ENCODE data around the gene FAM174B. TPM values are rescaled to one million over a fixed set of nuclear protein-coding genes. Genes with fewer than 3 reads are reported as not detected.

Gene FAM174B
- total and polyA plus RNA-seq, 10 of the 15 experiments (the other 5 are each of a cell fraction or from before 2014, with no cell fraction given) = 0.71 to 15.9 (median 4.2) TPM

GRCh38 chr15:92613841-92614240 is 41.7 kb downstream of the FAM174B start:
- POLR2A ChIA-PET = no interaction called here
- no peaks in the 10 kb centered on the region for H3K27me3 ChIP-seq (replicated peaks in 1 of 2; ENCODE audit: control insufficient read depth in 2 of 2, insufficient read depth in 2 of 2, low read length in 1 of 2)
- RAD21 ChIA-PET (ENCODE audit: unreplicated experiment) = no interaction called here
- H4K20me1 ChIP-seq (ENCODE audit: control insufficient read depth, insufficient read depth) = no peaks in the 10 kb centered on the region
- H3K4me1 ChIP-seq (ENCODE audit: control insufficient read depth, insufficient read depth, low read length) = no peaks in the 10 kb centered on the region
- in situ Hi-C loops (cut with MboI) = no loop called here
- no peak for DNase-seq (ENCODE audit: low read depth, low spot score)
- SMC1A ChIA-PET (ENCODE audit: uncharacterized antibody, unreplicated experiment) = interaction anchor here (2.6 to 3.0 kb wide), 2 partner anchors 69 to 101 kb away, joined by 10 to 21 read pairs; no protein-coding TSS in a partner anchor
- H3K4me2 ChIP-seq (ENCODE audit: control insufficient read depth, insufficient read depth) = no peak overlapping the region
- no TSS peak for BruUV-seq (replicated peaks)
- H2AFZ ChIP-seq (ENCODE audit: control insufficient read depth, low read depth, low read length) = no peak overlapping the region
- no peak overlapping the region for H3K27ac ChIP-seq (ENCODE audit: control insufficient read depth, insufficient read depth)
- peaks cover 2 to 5% of the 10 kb centered on the region in 2 experiments; a peak in 3 of 4 replicates for H3K36me3 ChIP-seq (ENCODE audit: control insufficient read depth in 2 of 2, insufficient read depth in 2 of 2, low read length in 1 of 2)
- no peak overlapping the region for H3K4me3 ChIP-seq
- no peak for TF ChIP-seq LARP7 (IDR thresholded peaks at IDR 0.05)
- TF ChIP-seq ZBED1 (IDR thresholded peaks at IDR 0.05; ENCODE audit: borderline replicate concordance) = no peak
- no peak for TF ChIP-seq DPF2 (IDR thresholded peaks at IDR 0.05)
- TF ChIP-seq, protein P1, sequence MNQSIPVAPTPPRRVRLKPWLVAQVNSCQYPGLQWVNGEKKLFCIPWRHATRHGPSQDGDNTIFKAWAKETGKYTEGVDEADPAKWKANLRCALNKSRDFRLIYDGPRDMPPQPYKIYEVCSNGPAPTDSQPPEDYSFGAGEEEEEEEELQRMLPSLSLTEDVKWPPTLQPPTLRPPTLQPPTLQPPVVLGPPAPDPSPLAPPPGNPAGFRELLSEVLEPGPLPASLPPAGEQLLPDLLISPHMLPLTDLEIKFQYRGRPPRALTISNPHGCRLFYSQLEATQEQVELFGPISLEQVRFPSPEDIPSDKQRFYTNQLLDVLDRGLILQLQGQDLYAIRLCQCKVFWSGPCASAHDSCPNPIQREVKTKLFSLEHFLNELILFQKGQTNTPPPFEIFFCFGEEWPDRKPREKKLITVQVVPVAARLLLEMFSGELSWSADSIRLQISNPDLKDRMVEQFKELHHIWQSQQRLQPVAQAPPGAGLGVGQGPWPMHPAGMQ (IDR thresholded peaks at IDR 0.05; ENCODE audit: borderline replicate concordance) = no peak
- ATAC-seq = no peak
- no peaks in the 10 kb centered on the region for H3K9me3 ChIP-seq (replicated peaks; ENCODE audit: control insufficient read depth, insufficient read depth, low read length)
- no peak for FAIRE-seq
- intact Hi-C loops (cut with micrococcal nuclease; ENCODE audit: unreplicated experiment) = no loop called here
- 42% methylated on average over 7 of the region's 7 CpGs for WGBS (ENCODE audit: insufficient coverage, insufficient replicate concordance, low lambda C conversion rate, missing lambda C conversion rate)
- H3K79me2 ChIP-seq (ENCODE audit: control insufficient read depth, insufficient read depth, low read length) = no peaks in the 10 kb centered on the region
- CTCF ChIA-PET = interaction anchor here (1.0 to 3.0 kb wide), 2 partner anchors 67 to 101 kb away, joined by 4 to 32 read pairs; no protein-coding TSS in a partner anchor
- H3K9ac ChIP-seq (ENCODE audit: control insufficient read depth, insufficient read depth, low read length) = no peak overlapping the region

- no TSS peak for BruUV-seq (replicated peaks)
- in situ Hi-C loops (cut with MboI) (no loop called here), intact Hi-C loops (cut with micrococcal nuclease; ENCODE audit: unreplicated experiment) (loop anchor here (1.0 kb wide), 1 partner anchor 101 kb away; no protein-coding TSS in a partner anchor)
- SMC1A ChIA-PET (ENCODE audit: uncharacterized antibody, unreplicated experiment) = interaction anchor here (0.8 to 3.0 kb wide), 11 partner anchors 17 to 319 kb away, joined by 3 to 21 read pairs (median 5); no protein-coding TSS in a partner anchor
- Histone ChIP-seq H2AFZ (ENCODE audit: control insufficient read depth, low read depth, low read length) (no peak overlapping the region), H3K9me3 (replicated peaks; ENCODE audit: control insufficient read depth, insufficient read depth, low read length) (no peaks in the 10 kb centered on the region), H3K36me3 (ENCODE audit: control insufficient read depth in 2 of 2, insufficient read depth in 2 of 2, low read length in 1 of 2) (peaks cover 0 to 5% of the 10 kb centered on the region in 2 experiments; a peak in 3 of 4 replicates), H3K4me1 (ENCODE audit: control insufficient read depth, insufficient read depth, low read length) (no peaks in the 10 kb centered on the region), H3K27ac (ENCODE audit: control insufficient read depth, insufficient read depth) (no peak overlapping the region), H3K4me2 (ENCODE audit: control insufficient read depth, insufficient read depth) (no peak overlapping the region), H3K9ac (ENCODE audit: control insufficient read depth, insufficient read depth, low read length) (no peak overlapping the region), H3K27me3 (replicated peaks in 1 of 2; ENCODE audit: control insufficient read depth in 2 of 2, insufficient read depth in 2 of 2, low read length in 1 of 2) (no peaks in the 10 kb centered on the region), H3K4me3 (no peak overlapping the region), H3K79me2 (ENCODE audit: control insufficient read depth, insufficient read depth, low read length) (no peaks in the 10 kb centered on the region), H4K20me1 (ENCODE audit: control insufficient read depth, insufficient read depth) (no peaks in the 10 kb centered on the region)
- CTCF ChIA-PET = interaction anchor here (0.8 to 3.0 kb wide), 10 partner anchors 8 to 104 kb away, joined by 3 to 32 read pairs (median 6); no protein-coding TSS in a partner anchor
- 43% methylated on average over 4 of the region's 4 CpGs for WGBS (ENCODE audit: insufficient coverage, insufficient replicate concordance, low lambda C conversion rate, missing lambda C conversion rate)
- RAD21 ChIA-PET (ENCODE audit: unreplicated experiment) = interaction anchor here (0.9 to 1.8 kb wide), 8 partner anchors 12 to 102 kb away, joined by 3 to 12 read pairs (median 4); no protein-coding TSS in a partner anchor
- DNase-seq (ENCODE audit: low read depth, low spot score) (no peak), ATAC-seq (no peak), FAIRE-seq (no peak)
- POLR2A ChIA-PET = no interaction called here
- TF ChIP-seq CHD4 (IDR thresholded peaks at IDR 0.05) (no peak), ETV6 (conservative IDR thresholded peaks at IDR 0.05 in 1 of 2, IDR thresholded peaks at IDR 0.05 in 1 of 2; ENCODE audit: borderline replicate concordance in 1 of 2, low read depth in 1 of 2) (no peak), ZNF384 (IDR thresholded peaks at IDR 0.05; ENCODE audit: borderline replicate concordance, low read depth, low read length) (no peak), MXI1 (IDR thresholded peaks at IDR 0.05; ENCODE audit: low read depth, low read length) (no peak), NR2C1 (IDR thresholded peaks at IDR 0.05) (no peak), CEBPB (IDR thresholded peaks at IDR 0.05; ENCODE audit: borderline replicate concordance in 1 of 2, low read depth in 2 of 2, low read length in 2 of 2) (no peak), ZNF207 (IDR thresholded peaks at IDR 0.05; ENCODE audit: borderline replicate concordance) (no peak), CHD1 (IDR thresholded peaks at IDR 0.05; ENCODE audit: low read depth, low read length) (no peak)
- TF ChIP-seq, protein P2, sequence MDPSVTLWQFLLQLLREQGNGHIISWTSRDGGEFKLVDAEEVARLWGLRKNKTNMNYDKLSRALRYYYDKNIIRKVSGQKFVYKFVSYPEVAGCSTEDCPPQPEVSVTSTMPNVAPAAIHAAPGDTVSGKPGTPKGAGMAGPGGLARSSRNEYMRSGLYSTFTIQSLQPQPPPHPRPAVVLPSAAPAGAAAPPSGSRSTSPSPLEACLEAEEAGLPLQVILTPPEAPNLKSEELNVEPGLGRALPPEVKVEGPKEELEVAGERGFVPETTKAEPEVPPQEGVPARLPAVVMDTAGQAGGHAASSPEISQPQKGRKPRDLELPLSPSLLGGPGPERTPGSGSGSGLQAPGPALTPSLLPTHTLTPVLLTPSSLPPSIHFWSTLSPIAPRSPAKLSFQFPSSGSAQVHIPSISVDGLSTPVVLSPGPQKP (IDR thresholded peaks at IDR 0.05; ENCODE audit: low read depth, low read length) = no peak
- TF ChIP-seq, protein P3, sequence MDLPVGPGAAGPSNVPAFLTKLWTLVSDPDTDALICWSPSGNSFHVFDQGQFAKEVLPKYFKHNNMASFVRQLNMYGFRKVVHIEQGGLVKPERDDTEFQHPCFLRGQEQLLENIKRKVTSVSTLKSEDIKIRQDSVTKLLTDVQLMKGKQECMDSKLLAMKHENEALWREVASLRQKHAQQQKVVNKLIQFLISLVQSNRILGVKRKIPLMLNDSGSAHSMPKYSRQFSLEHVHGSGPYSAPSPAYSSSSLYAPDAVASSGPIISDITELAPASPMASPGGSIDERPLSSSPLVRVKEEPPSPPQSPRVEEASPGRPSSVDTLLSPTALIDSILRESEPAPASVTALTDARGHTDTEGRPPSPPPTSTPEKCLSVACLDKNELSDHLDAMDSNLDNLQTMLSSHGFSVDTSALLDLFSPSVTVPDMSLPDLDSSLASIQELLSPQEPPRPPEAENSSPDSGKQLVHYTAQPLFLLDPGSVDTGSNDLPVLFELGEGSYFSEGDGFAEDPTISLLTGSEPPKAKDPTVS (IDR thresholded peaks at IDR 0.05; ENCODE audit: low read depth, low read length) = no peak
Observed at GRCh38 chr15:92612891-92613290, 42.7 kb downstream of the FAM174B start.
